ENCODE results near the gene EFCC1. TPM values are rescaled to one million over a fixed set of nuclear protein-coding genes. Genes with fewer than 3 reads are reported as not detected.
"Not testable (repeated sequence)": the region's sequence is repeated elsewhere in the genome, so short reads cannot be mapped to it uniquely, and the experiment has no call there.

The EFCC1 gene
- total RNA-seq, 2 donors from 2014 or later = 1.3 to 1.7 TPM

DNA sequence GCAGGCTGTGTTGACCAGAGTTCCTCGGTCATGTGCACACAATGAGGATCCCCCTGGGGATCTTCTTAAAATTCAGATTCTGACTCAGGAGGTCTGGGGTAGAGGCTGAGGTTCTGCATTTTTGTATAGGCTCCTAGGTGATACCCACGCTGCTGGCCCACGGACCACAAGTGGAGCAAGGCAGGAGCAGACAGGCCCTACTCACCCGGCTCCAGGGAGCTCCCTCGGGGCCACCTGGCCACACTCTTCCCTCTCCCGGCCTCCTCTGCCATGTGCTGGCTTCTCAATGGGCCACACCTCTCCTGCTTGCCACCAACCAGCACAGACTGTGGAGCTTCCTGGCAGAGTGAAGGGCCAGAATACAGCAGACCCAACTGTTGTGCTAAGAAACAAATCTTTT, 83.4 kb downstream of the EFCC1 start:
- no peaks in the 10 kb centered on the region for H3K9me3 ChIP-seq
- no peak overlapping the region for H3K9ac ChIP-seq (ENCODE audit: low read depth in 2 of 2, low read length in 2 of 2)
- no peaks in the 10 kb centered on the region for H3K36me3 ChIP-seq
- TF ChIP-seq, protein P1, sequence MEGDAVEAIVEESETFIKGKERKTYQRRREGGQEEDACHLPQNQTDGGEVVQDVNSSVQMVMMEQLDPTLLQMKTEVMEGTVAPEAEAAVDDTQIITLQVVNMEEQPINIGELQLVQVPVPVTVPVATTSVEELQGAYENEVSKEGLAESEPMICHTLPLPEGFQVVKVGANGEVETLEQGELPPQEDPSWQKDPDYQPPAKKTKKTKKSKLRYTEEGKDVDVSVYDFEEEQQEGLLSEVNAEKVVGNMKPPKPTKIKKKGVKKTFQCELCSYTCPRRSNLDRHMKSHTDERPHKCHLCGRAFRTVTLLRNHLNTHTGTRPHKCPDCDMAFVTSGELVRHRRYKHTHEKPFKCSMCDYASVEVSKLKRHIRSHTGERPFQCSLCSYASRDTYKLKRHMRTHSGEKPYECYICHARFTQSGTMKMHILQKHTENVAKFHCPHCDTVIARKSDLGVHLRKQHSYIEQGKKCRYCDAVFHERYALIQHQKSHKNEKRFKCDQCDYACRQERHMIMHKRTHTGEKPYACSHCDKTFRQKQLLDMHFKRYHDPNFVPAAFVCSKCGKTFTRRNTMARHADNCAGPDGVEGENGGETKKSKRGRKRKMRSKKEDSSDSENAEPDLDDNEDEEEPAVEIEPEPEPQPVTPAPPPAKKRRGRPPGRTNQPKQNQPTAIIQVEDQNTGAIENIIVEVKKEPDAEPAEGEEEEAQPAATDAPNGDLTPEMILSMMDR (IDR thresholded peaks at IDR 0.05) = no peak
- no peaks in the 10 kb centered on the region for H3K4me1 ChIP-seq
- no peaks in the 10 kb centered on the region for H3K27me3 ChIP-seq
- intact Hi-C loops (cut with DNase I) = loop anchor here (10.0 kb wide), 2 partner anchors 60 to 110 kb away; no protein-coding TSS in a partner anchor
- H3K27ac ChIP-seq = no peak overlapping the region
- no peak for DNase-seq
- H3K4me3 ChIP-seq = no peak overlapping the region

DNA sequence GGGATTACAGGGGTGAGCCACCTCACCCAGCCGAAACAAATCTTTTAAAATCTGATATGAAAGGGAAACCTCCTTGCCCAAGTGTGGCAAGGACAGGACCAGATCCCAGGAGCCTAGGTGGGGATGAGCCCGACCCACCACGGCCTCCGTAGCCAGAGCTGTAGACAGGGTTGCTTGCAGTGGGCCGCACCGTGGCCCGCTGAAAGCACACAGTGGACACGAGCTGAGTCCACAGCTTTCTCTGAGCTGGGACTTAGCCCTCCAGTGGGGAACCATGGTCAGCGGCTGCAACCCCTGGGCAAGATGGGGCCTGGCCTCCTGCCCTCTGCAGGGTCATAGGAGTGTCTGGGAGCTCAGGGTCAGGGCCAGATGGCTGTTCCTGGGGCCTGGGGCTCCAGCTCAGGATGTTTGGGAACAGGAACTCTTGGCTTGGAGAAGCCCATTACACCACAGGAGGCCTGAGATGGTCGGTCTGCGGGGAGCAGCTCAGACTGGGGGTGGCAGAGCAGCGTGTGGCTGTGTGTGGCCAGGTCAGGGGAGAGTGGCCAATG, 84.1 kb downstream of the EFCC1 start:
- H3K27me3 ChIP-seq = no peaks in the 10 kb centered on the region
- no peak for DNase-seq
- no peaks in the 10 kb centered on the region for H3K9me3 ChIP-seq
- H3K4me1 ChIP-seq = no peaks in the 10 kb centered on the region
- intact Hi-C loops (cut with DNase I) = loop anchor here (10.0 kb wide), 2 partner anchors 60 to 110 kb away; no protein-coding TSS in a partner anchor
- H3K9ac ChIP-seq (ENCODE audit: low read depth in 2 of 2, low read length in 2 of 2) = no peak overlapping the region
- no peaks in the 10 kb centered on the region for H3K36me3 ChIP-seq
- TF ChIP-seq, protein P1 (IDR thresholded peaks at IDR 0.05) = no peak
- H3K27ac ChIP-seq = no peak overlapping the region
- no peak overlapping the region for H3K4me3 ChIP-seq

DNA sequence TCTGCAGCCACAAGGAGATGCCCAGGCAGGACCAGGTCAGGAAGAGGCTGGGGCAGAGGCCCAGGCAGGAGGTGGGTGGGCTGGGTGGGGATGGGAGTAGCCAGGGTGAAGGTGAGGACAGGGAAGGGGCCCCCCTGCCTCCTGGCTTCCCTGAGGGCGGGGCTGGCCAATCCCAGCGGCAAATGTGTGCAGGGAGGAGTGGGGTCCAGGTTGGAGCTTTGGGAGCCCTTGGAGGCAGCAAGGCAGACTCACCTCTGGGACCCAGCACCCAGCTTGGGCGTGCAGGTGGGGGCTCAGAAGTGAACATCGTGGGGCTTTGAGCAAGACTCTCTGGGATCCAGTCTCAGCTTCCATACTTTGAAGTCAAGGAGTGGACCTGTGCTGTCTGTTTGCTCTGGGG, 84.7 kb downstream of the EFCC1 start:
- no peaks in the 10 kb centered on the region for H3K4me1 ChIP-seq
- H3K36me3 ChIP-seq = no peaks in the 10 kb centered on the region
- no peaks in the 10 kb centered on the region for H3K27me3 ChIP-seq
- TF ChIP-seq, protein P1 (IDR thresholded peaks at IDR 0.05) = no peak
- no peak overlapping the region for H3K27ac ChIP-seq
- DNase-seq = no peak
- no peak overlapping the region for H3K9ac ChIP-seq (ENCODE audit: low read depth in 2 of 2, low read length in 2 of 2)
- intact Hi-C loops (cut with DNase I) = loop anchor here (10.0 kb wide), 2 partner anchors 61 to 111 kb away; no protein-coding TSS in a partner anchor
- no peak overlapping the region for H3K4me3 ChIP-seq
- no peaks in the 10 kb centered on the region for H3K9me3 ChIP-seq

DNA sequence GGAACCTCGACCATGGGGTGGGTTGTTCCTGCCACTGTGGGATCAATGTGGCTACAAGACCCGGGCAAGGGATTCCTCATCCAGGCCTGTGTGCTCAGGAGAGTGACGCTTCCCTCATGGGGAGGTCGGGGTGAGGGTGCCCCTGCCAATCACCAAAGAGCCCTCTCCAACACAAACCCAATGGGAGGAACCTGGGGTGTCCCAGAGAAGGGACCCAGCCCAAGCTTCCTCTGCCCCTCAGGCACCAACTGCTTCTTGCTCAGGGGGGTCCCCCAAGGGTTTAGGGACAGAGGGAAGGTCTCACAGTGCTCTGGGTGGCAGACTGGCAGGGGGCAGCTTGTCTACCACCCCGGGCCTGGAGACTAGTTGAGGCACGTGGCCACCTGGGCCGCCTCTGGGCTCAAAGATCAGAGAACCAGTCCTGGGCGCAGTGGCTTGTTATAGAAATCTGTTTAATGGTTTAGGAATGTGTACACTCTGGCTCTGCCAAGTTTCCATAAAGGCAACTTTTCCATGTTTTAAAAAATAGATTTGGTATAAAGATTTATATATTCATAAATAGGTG, 86.1 kb downstream of the EFCC1 start:
- no peaks in the 10 kb centered on the region for H3K9me3 ChIP-seq
- DNase-seq = no peak
- no peaks in the 10 kb centered on the region for H3K27me3 ChIP-seq
- no peak overlapping the region for H3K9ac ChIP-seq (ENCODE audit: low read depth in 2 of 2, low read length in 2 of 2)
- TF ChIP-seq, protein P1 (IDR thresholded peaks at IDR 0.05) = no peak
- peaks cover 1% of the 10 kb centered on the region for H3K36me3 ChIP-seq
- H3K27ac ChIP-seq = no peak overlapping the region
- H3K4me1 ChIP-seq = no peaks in the 10 kb centered on the region
- intact Hi-C loops (cut with DNase I) = loop anchor here (10.0 kb wide), 2 partner anchors 62 to 112 kb away; no protein-coding TSS in a partner anchor
- no peak overlapping the region for H3K4me3 ChIP-seq

DNA sequence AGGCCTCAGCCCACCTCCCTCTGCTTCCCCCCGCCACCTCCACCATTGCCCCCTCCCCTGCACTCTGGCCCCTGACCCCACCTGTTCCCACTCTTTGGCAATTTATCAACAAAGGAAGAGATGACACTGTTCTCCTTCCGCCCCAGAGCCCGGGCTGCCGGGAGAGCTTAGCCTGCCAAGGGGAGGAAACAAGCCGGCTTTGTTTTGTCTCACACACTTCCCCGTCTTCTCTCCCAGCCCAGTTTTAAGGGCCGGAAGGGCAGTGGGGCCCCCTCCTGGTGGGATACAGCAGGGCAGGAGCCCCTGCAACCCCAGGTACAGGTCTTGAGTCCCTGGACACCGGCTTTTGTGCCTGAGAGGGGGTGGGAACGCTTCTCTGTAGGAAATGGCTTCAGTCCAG, 86.8 kb downstream of the EFCC1 start:
- DNase-seq = peak; percentile 56
- H3K4me1 ChIP-seq; H3K9ac ChIP-seq (ENCODE audit: low read depth in 2 of 2, low read length in 2 of 2); H3K27ac ChIP-seq; H3K27me3 ChIP-seq; H3K9me3 ChIP-seq; H3K4me3 ChIP-seq; H3K36me3 ChIP-seq: not testable (repeated sequence)
- intact Hi-C loops (cut with DNase I) = loop anchor here (10.0 kb wide), 2 partner anchors 63 to 113 kb away; no protein-coding TSS in a partner anchor

DNA sequence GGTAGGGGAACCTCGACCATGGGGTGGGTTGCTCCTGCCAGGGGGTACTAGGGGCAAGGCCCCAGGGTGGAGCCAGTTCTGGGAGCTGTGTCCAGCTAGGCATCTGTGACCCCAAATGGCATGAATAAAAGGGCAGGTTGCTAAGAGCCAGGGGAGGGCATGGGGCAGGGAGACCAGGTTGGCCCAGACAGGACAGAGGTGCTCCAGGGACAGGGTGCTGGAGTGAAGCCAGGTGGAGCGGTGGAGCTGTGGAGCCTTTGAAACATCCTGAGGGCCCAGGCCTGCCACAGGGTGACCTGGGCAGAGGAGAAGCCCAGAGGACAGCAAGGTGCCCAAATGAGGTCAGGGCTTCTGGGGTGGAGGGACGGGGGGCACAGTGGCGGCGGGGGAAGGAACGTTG, 87.2 kb downstream of the EFCC1 start:
- H3K4me1 ChIP-seq; H3K4me3 ChIP-seq; DNase-seq; H3K9me3 ChIP-seq; H3K27me3 ChIP-seq; H3K36me3 ChIP-seq; H3K9ac ChIP-seq (ENCODE audit: low read depth in 2 of 2, low read length in 2 of 2); H3K27ac ChIP-seq: not testable (repeated sequence)
- intact Hi-C loops (cut with DNase I) = loop anchor here (10.0 kb wide), 2 partner anchors 64 to 114 kb away; no protein-coding TSS in a partner anchor

Other genes with a start within 250 kb of the EFCC1 start
- 10 to 100 TPM; 32.0 to 55.1 TPM for gene ACAD9, start 121.7 kb upstream of the EFCC1 start, total RNA-seq
- gene CFAP92, start 7.2 kb upstream of the EFCC1 start, total RNA-seq = 1 to 10 TPM in 1 of 2 donors, under 1 TPM in 1; 0.77 to 1.2 TPM
- gene GP9, start 59.5 kb downstream of the EFCC1 start, total RNA-seq = under 1 TPM in 1 of 2 donors, not detected in 1; 0.37 TPM
- 10 to 100 TPM; 33.3 to 42.6 TPM for gene RAB43, start 120.5 kb downstream of the EFCC1 start, total RNA-seq
- 10 to 100 TPM; 32.8 to 36.9 TPM for gene ISY1, start 159.8 kb downstream of the EFCC1 start, total RNA-seq
- 100 to 1,000 TPM; 204 to 279 TPM for gene CNBP, start 182.6 kb downstream of the EFCC1 start, total RNA-seq
- 100 to 1,000 TPM; 285 to 288 TPM for gene COPG1, start 248.3 kb downstream of the EFCC1 start, total RNA-seq